A673 (cell line): ENCODE results near the gene GSC2. TPM values are rescaled to one million over a fixed set of nuclear protein-coding genes. Genes with fewer than 3 reads are reported as not detected.
A peak's percentile ranks its signal among the peaks of the same experiment; 100 is the strongest.

Experiments used
- BruUV-seq: library from RNA; stranded (reverse); fragments of 400-500 nt; replicated peaks from 2 replicates; lab custom pipeline; 2021; lab: Mats Ljungman, UMichigan
- CTCF ChIA-PET: fragments of 300-600 bp; sonication (Branson Sonifier 250); formaldehyde crosslinking; loops from one replicate; lab custom pipeline; 2022; ENCODE audit warnings: antibody characterized with exemption; lab: Charles Lee
- POLR2A ChIA-PET: fragments of 300-600 bp; sonication (Branson Sonifier 250); formaldehyde crosslinking; loops from one replicate; lab custom pipeline; 2022; ENCODE audit warnings: antibody characterized with exemption; ENCODE audit not compliant: low non-redundant PET; lab: Charles Lee
- DNase-seq: peaks from one replicate; pipeline ENCODE4 v3.0.0-alpha.2; 2015; ENCODE audit warnings: low spot score
- H3K27ac ChIP-seq: fragments of 200-600 bp; sonication (generic); 2 replicates; pipeline ENCODE4 v1.5.1; 2016; ENCODE audit warnings: mixed run types, low read depth, mild to moderate bottlenecking, mixed read lengths, antibody characterized with exemption, low read length; ENCODE audit not compliant: poor library complexity, severe bottlenecking
- H3K27me3 ChIP-seq: fragments of 200-600 bp; sonication (generic); replicated peaks from 2 replicates; pipeline ENCODE4 v1.6.1; 2017; ENCODE audit warnings: mixed run types, low read depth, mild to moderate bottlenecking, mixed read lengths, antibody characterized with exemption, low read length; ENCODE audit not compliant: insufficient read depth, poor library complexity
- H3K36me3 ChIP-seq: fragments of 200-600 bp; sonication (generic); 2 replicates; pipeline ENCODE4 v1.6.1; 2016; ENCODE audit warnings: mixed run types, mild to moderate bottlenecking, mixed read lengths, antibody characterized with exemption, low read length; ENCODE audit not compliant: insufficient read depth, poor library complexity, severe bottlenecking
- H3K4me1 ChIP-seq: fragments of 200-600 bp; sonication (generic); 2 replicates; pipeline ENCODE4 v1.6.1; 2017; ENCODE audit warnings: mixed run types, mild to moderate bottlenecking, mixed read lengths, antibody characterized with exemption, low read length; ENCODE audit not compliant: insufficient read depth, poor library complexity, severe bottlenecking
- H3K4me3 ChIP-seq: fragments of 200-600 bp; sonication (generic); 2 replicates; pipeline ENCODE4 v1.5.1; 2016; ENCODE audit warnings: low read depth, mixed run types, mild to moderate bottlenecking, mixed read lengths, low read length; ENCODE audit not compliant: poor library complexity, severe bottlenecking
- H3K9me3 ChIP-seq: fragments of 200-600 bp; sonication (generic); 2 replicates; pipeline ENCODE4 v1.6.1; 2016; ENCODE audit warnings: mixed run types, low read depth, mild to moderate bottlenecking, mixed read lengths, antibody characterized with exemption, low read length; ENCODE audit not compliant: poor library complexity, severe bottlenecking
- CTCF ChIP-seq: fragments of 300-800, 200-600 bp; sonication (generic); conservative IDR thresholded peaks from 2 replicates; pipeline ENCODE4 v1.5.1; 2017; ENCODE audit warnings: low read depth, mild to moderate bottlenecking, antibody characterized with exemption, low read length, moderate library complexity, mixed read lengths
- EZH2 ChIP-seq: fragments of 200-600 bp; sonication (generic); IDR thresholded peaks from 2 replicates; pipeline ENCODE4 v1.6.1; 2017; ENCODE audit warnings: borderline replicate concordance, low read depth, mild to moderate bottlenecking, mixed read lengths, antibody characterized with exemption, low read length; ENCODE audit not compliant: poor library complexity, severe bottlenecking
- intact Hi-C: fragments of 100-400 bp; cut with micrococcal nuclease; formaldehyde crosslinking; loops from one replicate; pipeline ENCODE4 v1.10.0; 2022; ENCODE audit not compliant: unreplicated experiment
- total RNA-seq: library from RNA; stranded (reverse); gene quantifications from 2 replicates; pipeline ENCODE4 v1.2.3, GENCODE V29; 2021

Gene GSC2
- total RNA-seq, 1 experiment from 2014 or later = not detected

DNA sequence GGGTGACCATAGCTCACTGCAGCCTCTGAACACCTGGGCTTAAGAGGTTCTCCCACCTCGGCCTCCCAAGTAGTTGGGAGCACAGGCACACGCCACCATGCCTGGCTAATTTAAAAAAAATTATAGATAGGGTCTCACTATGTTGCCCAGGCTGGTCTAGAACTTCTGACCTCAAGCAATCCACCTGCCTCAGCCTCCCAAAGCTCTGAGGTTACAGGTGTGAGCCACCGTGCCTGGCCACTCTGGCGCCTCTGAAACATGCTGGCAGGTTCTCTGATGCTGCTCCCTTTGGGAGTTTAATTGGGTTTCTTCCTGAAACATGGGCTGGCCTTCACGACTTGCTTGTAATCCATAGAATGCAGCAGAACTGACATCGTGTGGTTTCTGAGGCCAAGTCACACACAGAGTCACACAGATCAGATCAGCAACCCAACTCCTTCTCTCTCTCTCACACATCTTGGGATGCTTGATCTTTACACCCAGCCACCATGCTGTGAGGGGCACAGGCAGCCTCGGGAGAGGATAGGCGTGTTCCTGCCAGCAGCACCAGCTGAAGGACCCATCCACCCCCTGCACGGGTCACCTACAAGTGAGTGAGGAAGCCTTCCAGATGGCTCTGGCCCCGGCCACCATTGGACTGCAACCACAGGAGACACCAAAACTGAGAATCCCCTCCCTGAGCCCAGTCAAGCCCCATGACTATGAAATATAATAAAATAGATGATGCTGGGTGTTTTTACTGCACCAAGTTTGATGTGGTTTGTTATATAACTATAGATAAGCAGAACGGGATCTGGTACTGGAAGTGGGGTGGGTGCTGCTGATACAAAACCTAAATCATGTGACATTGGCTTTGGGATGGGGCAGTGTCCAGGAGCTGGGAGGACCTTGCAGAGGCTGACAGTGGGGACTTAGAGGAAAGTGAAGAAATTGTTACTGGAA is 3.1 kb upstream of the GSC2 start:
- POLR2A ChIA-PET = no interaction called here
- Histone ChIP-seq H3K36me3 (no peaks in the 10 kb centered on the region), H3K9me3 (no peaks in the 10 kb centered on the region), H3K4me1 (no peaks in the 10 kb centered on the region), H3K27ac (no peak overlapping the region), H3K4me3 (no peak overlapping the region), H3K27me3 (peaks cover 51% of the 10 kb centered on the region)
- no peak for DNase-seq
- CTCF ChIA-PET = no interaction called here
- TF ChIP-seq EZH2 (no peak), CTCF (no peak)
- no TSS peak for BruUV-seq
- intact Hi-C loops = no loop called here

GRCh38 chr22:19151329-19152191 is 1.5 kb upstream of the GSC2 start:
- POLR2A ChIA-PET = no interaction called here
- Histone ChIP-seq H3K27me3 (peaks cover 68% of the 10 kb centered on the region), H3K27ac (no peak overlapping the region), H3K9me3 (no peaks in the 10 kb centered on the region), H3K36me3 (no peaks in the 10 kb centered on the region), H3K4me1 (no peaks in the 10 kb centered on the region), H3K4me3 (no peak overlapping the region)
- intact Hi-C loops = no loop called here
- no peak for DNase-seq
- no TSS peak for BruUV-seq
- CTCF ChIA-PET = no interaction called here
- no peak for TF ChIP-seq EZH2
- no peak for TF ChIP-seq CTCF

DNA sequence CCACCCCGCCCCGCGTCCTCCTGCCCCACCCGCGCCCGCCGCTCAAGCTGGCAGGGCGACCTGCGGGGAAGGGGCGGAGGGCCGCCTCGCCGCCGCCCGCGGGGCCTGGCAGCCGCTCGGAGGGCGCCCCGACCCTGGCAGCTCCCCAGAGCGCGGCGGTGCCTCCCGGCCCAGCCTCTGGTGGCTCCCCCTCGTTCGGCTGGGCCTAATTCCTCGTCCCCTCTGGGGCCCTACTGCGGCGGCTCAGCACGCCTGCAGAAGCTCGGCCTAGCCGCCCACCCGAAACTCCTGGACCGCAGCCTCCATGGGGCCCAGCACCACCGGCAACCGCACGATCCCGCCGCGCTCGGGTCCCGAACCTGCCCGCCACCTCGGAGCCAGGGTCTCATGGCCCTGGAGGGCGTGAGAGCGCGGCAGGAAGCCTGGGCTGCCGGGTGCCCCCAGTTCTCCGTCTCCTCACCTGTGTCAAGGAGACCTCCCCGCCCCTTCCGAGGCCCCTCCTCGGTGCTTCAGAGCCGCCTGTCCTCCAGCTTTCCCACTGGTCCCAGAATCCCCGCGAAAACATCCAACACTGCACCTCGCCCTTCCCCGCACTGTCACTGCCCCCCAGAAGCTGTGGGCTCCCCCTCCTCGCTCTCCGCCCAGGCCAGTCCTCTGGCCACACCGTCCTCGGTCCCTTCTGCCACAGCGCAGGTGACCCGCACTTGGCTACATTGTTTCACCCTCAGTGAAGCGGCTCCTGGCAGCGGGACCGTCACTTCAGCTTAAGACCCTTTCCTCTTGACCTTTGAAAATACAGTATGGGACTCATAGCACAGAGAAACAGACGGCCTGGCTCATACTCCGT is 613 bp upstream of the GSC2 start:
- no peaks in the 10 kb centered on the region for H3K9me3 ChIP-seq
- POLR2A ChIA-PET = no interaction called here
- no peak for DNase-seq
- no peak overlapping the region for H3K4me3 ChIP-seq
- peaks cover 74% of the 10 kb centered on the region for H3K27me3 ChIP-seq
- H3K36me3 ChIP-seq = no peaks in the 10 kb centered on the region
- TF ChIP-seq EZH2 (peak; percentile 89), CTCF (no peak)
- no TSS peak for BruUV-seq
- H3K4me1 ChIP-seq = no peaks in the 10 kb centered on the region
- intact Hi-C loops = no loop called here
- CTCF ChIA-PET = no interaction called here
- no peak overlapping the region for H3K27ac ChIP-seq
